Endothelial cell of umbilical vein (primary cell): Measurements from ENCODE around the gene FBXO21. TPM values are rescaled to one million over a fixed set of nuclear protein-coding genes. Genes with fewer than 3 reads are reported as not detected.

ENCODE experiments used
- BruUV-seq: library from RNA; stranded (reverse); fragments of 400-500 nt; replicated peaks from 2 replicates; lab custom pipeline; 2021; lab: Mats Ljungman, UMichigan
- CTCF ChIA-PET: fragments of 300-600, 350-600 bp; sonication (Branson Sonifier 250); formaldehyde crosslinking; loops from one replicate; lab custom pipeline; 2021; ENCODE audit warnings: antibody characterized with exemption, inconsistent platforms; lab: Charles Lee
- POLR2A ChIA-PET: fragments of 300-600, 350-600 bp; sonication (Branson Sonifier 250); formaldehyde crosslinking; loops from one replicate; lab custom pipeline; 2021; ENCODE audit warnings: antibody characterized with exemption, inconsistent platforms; lab: Charles Lee
- DNase-seq: peaks from one replicate; pipeline ENCODE4 v3.0.0-alpha.2; 2011; ENCODE audit warnings: low read depth, low spot score
- FAIRE-seq: peaks from 2 replicates; lab custom pipeline; 2011; peaks lifted over from hg19 to GRCh38; lab: Jason Lieb, UNC
- H2AFZ ChIP-seq: 2 replicates; pipeline ENCODE4 v1.6.0; 2012; ENCODE audit warnings: low read depth, low read length, control low read depth, inconsistent platforms
- H3K27ac ChIP-seq: 2 replicates; pipeline ENCODE4 v1.5.1; 2011; ENCODE audit warnings: low read depth, mild to moderate bottlenecking, control low read depth, low read length, moderate library complexity; ENCODE audit not compliant: insufficient read depth
- H3K27me3 ChIP-seq, 2 experiments: 2 replicates each; pipeline versions ENCODE4 v1.6.0 to v1.6.1; 2011; ENCODE audit warnings: low read length in 2 of 2, mixed read lengths in 1 of 2; ENCODE audit not compliant: control insufficient read depth in 2 of 2, insufficient read depth in 2 of 2
- H3K36me3 ChIP-seq, 2 experiments: 2 replicates in 1 of 2; 3 replicates in 1 of 2; pipeline ENCODE4 v1.5.1; 2011; ENCODE audit warnings: low read length in 2 of 2, mild to moderate bottlenecking in 1 of 2, moderate library complexity in 1 of 2; ENCODE audit not compliant: control insufficient read depth in 2 of 2, insufficient read depth in 2 of 2; ENCODE audit errors: extremely low read depth in 1 of 2
- H3K4me1 ChIP-seq: 3 replicates; pipeline ENCODE4 v1.5.1; 2011; ENCODE audit warnings: mild to moderate bottlenecking, low read length; ENCODE audit not compliant: control insufficient read depth, insufficient read depth; ENCODE audit errors: extremely low read depth
- H3K4me2 ChIP-seq: 2 replicates; pipeline ENCODE4 v1.6.1; 2011; ENCODE audit warnings: low read length, control low read depth, mixed read lengths; ENCODE audit not compliant: insufficient read depth
- H3K4me3 ChIP-seq, 3 experiments: fragments of 200-600 bp in 1 of 3; sonication (generic), shearing (Covaris generic) in 1 of 3; replicated peaks in 1 of 3; 2 replicates each; pipeline ENCODE4 v1.5.1; 2011 to 2016; ENCODE audit warnings: control low read depth in 3 of 3, low read length in 3 of 3, mild to moderate bottlenecking in 2 of 3, inconsistent platforms in 1 of 3, low read depth in 1 of 3, moderate library complexity in 1 of 3; ENCODE audit not compliant: insufficient read depth in 1 of 3
- H3K79me2 ChIP-seq: 2 replicates; pipeline ENCODE4 v1.6.0; 2012; ENCODE audit warnings: low read length, inconsistent platforms; ENCODE audit not compliant: control insufficient read depth, insufficient read depth
- H3K9ac ChIP-seq: replicated peaks from 2 replicates; pipeline ENCODE3; 2011; ENCODE audit warnings: low read length, control low read depth; ENCODE audit not compliant: insufficient read depth; ENCODE audit errors: extremely low read depth
- H3K9me1 ChIP-seq: replicated peaks from 3 replicates; pipeline ENCODE4 v1.6.0; 2011; ENCODE audit warnings: mild to moderate bottlenecking, low read length; ENCODE audit not compliant: control insufficient read depth, insufficient read depth; ENCODE audit errors: extremely low read depth
- H3K9me3 ChIP-seq: replicated peaks from 2 replicates; pipeline ENCODE4 v1.5.1; 2012; ENCODE audit warnings: low read length, inconsistent platforms; ENCODE audit not compliant: control insufficient read depth, insufficient read depth
- H4K20me1 ChIP-seq: replicated peaks from 2 replicates; pipeline ENCODE3; 2011; ENCODE audit warnings: mild to moderate bottlenecking, low read length; ENCODE audit not compliant: control insufficient read depth, insufficient read depth; ENCODE audit errors: extremely low read depth
- EZH2 ChIP-seq: IDR thresholded peaks from 2 replicates; pipeline ENCODE4 v1.6.1; 2012; ENCODE audit warnings: borderline replicate concordance, low read depth, mild to moderate bottlenecking, moderate library complexity, low read length, inconsistent platforms; ENCODE audit not compliant: severe bottlenecking
- GATA2 ChIP-seq: IDR thresholded peaks from 2 replicates; pipeline ENCODE4 v1.7.0; 2011; ENCODE audit warnings: low read depth, mild to moderate bottlenecking, moderate library complexity, mixed read lengths, low read length; ENCODE audit not compliant: insufficient read length, insufficient read depth
- JUN ChIP-seq: IDR thresholded peaks from 2 replicates; pipeline ENCODE4 v1.6.1; 2011; ENCODE audit warnings: borderline replicate concordance, low read depth; ENCODE audit not compliant: insufficient read length, insufficient read depth
- MAX ChIP-seq: IDR thresholded peaks from 2 replicates; pipeline ENCODE4 v1.6.1; 2011; ENCODE audit not compliant: insufficient read depth, insufficient read length
- MYC ChIP-seq: IDR thresholded peaks from one replicate; pipeline ENCODE4 v1.6.1; 2011; ENCODE audit warnings: mild to moderate bottlenecking, low read depth, low read length
- POLR2A ChIP-seq: IDR thresholded peaks from 2 replicates; pipeline ENCODE4 v1.6.1; 2012; ENCODE audit warnings: low read depth, mild to moderate bottlenecking, control low read depth, low read length
- POLR2AphosphoS5 ChIP-seq: IDR thresholded peaks from 2 replicates; pipeline ENCODE4 v1.6.1; 2012; ENCODE audit warnings: low read depth, mild to moderate bottlenecking, control low read depth, low read length, moderate library complexity; ENCODE audit not compliant: insufficient read depth
- dilution Hi-C: fragments of 300-500 bp; cut with MboI; formaldehyde crosslinking; loops from one replicate; pipeline ENCODE4 v1.15.0; 2019; ENCODE audit warnings: low sequenced_read_pairs; ENCODE audit not compliant: extremely low pct_ligation_motif_present
- intact Hi-C: fragments of 100-400 bp; cut with micrococcal nuclease; formaldehyde crosslinking; loops from one replicate; pipeline ENCODE4 v1.10.0; 2022
- polyA plus RNA-seq, 4 experiments: library from polyadenylated mRNA; depleted of rRNA in 3 of 4; stranded (reverse) in 3 of 4; unstranded in 1 of 4; fragments of >200 nt; gene quantifications; 2 replicates each; pipeline versions ENCODE4 v1.2.1 to v1.2.3, GENCODE V29; 2011 to 2012; ENCODE audit warnings: missing spikeins in 1 of 4
- total RNA-seq: library from RNA; stranded (reverse); gene quantifications from 2 replicates; pipeline ENCODE4 v1.2.3, GENCODE V29; 2021
- TF ChIP-seq, protein P1 (sequence below), 2 donors: IDR thresholded peaks; 1 replicate in 1 of 2; 2 replicates in 1 of 2; pipeline ENCODE4 v1.5.1; 2011; ENCODE audit warnings: low read length in 2 of 2, mild to moderate bottlenecking in 2 of 2, moderate library complexity in 2 of 2, control low read depth in 1 of 2, inconsistent platforms in 1 of 2, low read depth in 1 of 2; ENCODE audit not compliant: insufficient read depth in 1 of 2; ENCODE audit errors: extremely low read depth in 1 of 2

FBXO21 gene
- total and polyA plus RNA-seq, 2 donors (not counting 3 experiments of a cell fraction or from before 2014, with no cell fraction given), result 41.6 to 66.7 TPM

DNA sequence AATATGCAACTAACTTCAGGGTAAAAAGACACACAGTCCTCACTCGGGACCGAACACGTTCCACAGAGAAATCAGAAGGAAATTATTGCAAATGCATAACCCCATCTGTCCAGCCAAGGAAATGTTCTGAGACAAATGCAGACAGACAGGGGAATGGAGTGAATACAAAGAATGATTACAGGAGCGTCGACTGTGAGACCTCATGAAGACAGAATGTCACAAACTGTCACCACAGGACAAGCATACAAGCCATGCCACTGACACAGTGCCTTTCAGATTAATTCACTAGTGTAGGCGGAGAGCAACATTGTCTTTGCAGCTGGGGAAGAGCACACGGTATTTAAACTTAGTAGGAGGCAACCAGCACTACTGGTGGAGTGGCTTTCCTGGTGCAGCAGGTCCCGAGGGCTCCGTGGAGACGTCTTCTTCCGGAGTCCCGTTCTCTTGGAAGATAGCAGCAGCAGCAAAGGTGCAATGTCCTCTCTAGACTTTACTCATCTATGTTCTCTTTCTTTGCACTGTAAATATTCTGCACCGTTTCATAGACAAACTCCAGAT, 44.6 kb downstream of the FBXO21 start:
- Histone ChIP-seq H3K4me1 (peaks cover 2% of the 10 kb centered on the region), H3K27me3 (no peaks in the 10 kb centered on the region), H3K9ac (no peak overlapping the region), H3K4me2 (no peak overlapping the region), H3K36me3 (peaks cover 0 to 18% of the 10 kb centered on the region in 2 experiments), H2AFZ (no peak overlapping the region), H3K9me1 (no peaks in the 10 kb centered on the region), H3K4me3 (no peak overlapping the region), H4K20me1 (no peaks in the 10 kb centered on the region), H3K79me2 (no peaks in the 10 kb centered on the region), H3K9me3 (no peaks in the 10 kb centered on the region), H3K27ac (no peak overlapping the region)
- BruUV-seq, result no TSS peak
- intact Hi-C loops, result no loop called here
- POLR2A ChIA-PET, result no interaction called here
- no peak for FAIRE-seq
- dilution Hi-C loops, result no loop called here
- no peak for TF ChIP-seq POLR2A
- TF ChIP-seq GATA2, result no peak
- TF ChIP-seq JUN, result no peak
- TF ChIP-seq MYC, result no peak
- no peak for TF ChIP-seq MAX
- TF ChIP-seq EZH2, result no peak
- no peak for TF ChIP-seq POLR2AphosphoS5
- TF ChIP-seq, protein P1, sequence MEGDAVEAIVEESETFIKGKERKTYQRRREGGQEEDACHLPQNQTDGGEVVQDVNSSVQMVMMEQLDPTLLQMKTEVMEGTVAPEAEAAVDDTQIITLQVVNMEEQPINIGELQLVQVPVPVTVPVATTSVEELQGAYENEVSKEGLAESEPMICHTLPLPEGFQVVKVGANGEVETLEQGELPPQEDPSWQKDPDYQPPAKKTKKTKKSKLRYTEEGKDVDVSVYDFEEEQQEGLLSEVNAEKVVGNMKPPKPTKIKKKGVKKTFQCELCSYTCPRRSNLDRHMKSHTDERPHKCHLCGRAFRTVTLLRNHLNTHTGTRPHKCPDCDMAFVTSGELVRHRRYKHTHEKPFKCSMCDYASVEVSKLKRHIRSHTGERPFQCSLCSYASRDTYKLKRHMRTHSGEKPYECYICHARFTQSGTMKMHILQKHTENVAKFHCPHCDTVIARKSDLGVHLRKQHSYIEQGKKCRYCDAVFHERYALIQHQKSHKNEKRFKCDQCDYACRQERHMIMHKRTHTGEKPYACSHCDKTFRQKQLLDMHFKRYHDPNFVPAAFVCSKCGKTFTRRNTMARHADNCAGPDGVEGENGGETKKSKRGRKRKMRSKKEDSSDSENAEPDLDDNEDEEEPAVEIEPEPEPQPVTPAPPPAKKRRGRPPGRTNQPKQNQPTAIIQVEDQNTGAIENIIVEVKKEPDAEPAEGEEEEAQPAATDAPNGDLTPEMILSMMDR (IDR thresholded peaks at IDR 0.05; ENCODE audit: extremely low read depth in 1 of 2, insufficient read depth in 1 of 2, low read depth in 1 of 2, low read length in 2 of 2), result no peak
- CTCF ChIA-PET, result interaction anchor here (0.8 kb wide), 1 partner anchor 711 kb away, joined by 3 read pairs; no protein-coding TSS in a partner anchor
- no peak for DNase-seq
